Gastrocnemius medialis (tissue), 4 donors: ENCODE data around the gene PIP5K1C. TPM values are rescaled to one million over a fixed set of nuclear protein-coding genes. Genes with fewer than 3 reads are reported as not detected.

Experiments used
- ATAC-seq, 2 donors: fragments of 150-250 bp; one replicate each; pipeline ENCODE4 v1.9.1; 2016
- DNase-seq, 2 donors: peaks; one replicate each; pipeline ENCODE4 v3.0.0-alpha.2; 2019
- H3K27ac ChIP-seq, 4 donors: fragments of 200-600 bp; sonication (generic); 1 replicate in 1 of 4; 2 replicates in 3 of 4; pipeline ENCODE4 v1.5.1; 2016 to 2018; ENCODE audit warnings: mild to moderate bottlenecking in 2 of 4, moderate library complexity in 1 of 4
- H3K27me3 ChIP-seq, 3 donors: fragments of 200-600 bp; sonication (generic) in 2 of 3; 1 replicate in 1 of 3; 2 replicates in 2 of 3; pipeline versions ENCODE4 v1.5.1 to v1.6.0; 2016 to 2019; ENCODE audit warnings: mild to moderate bottlenecking in 1 of 3, moderate library complexity in 1 of 3
- H3K36me3 ChIP-seq, 2 donors: fragments of 200-600 bp; sonication (generic) in 1 of 2; one replicate each; pipeline ENCODE4 v1.5.1; 2017 to 2018
- H3K4me1 ChIP-seq, 2 donors: fragments of 200-600 bp; sonication (generic) in 1 of 2; one replicate each; pipeline ENCODE4 v1.5.1; 2016 to 2017; ENCODE audit warnings: mild to moderate bottlenecking in 2 of 2
- H3K4me3 ChIP-seq, 4 donors: fragments of 200-600 bp; sonication (generic) in 3 of 4; 1 replicate in 1 of 4; 2 replicates in 3 of 4; pipeline ENCODE4 v1.5.1; 2016 to 2019; ENCODE audit warnings: mild to moderate bottlenecking in 2 of 4
- H3K9me3 ChIP-seq, 3 donors: fragments of 200-600 bp; sonication (generic) in 2 of 3; 1 replicate in 1 of 3; 2 replicates in 2 of 3; pipeline ENCODE4 v1.5.1; 2016 to 2019
- CTCF ChIP-seq, 5 experiments: fragments of 450-650 bp in 3 of 5; fragments of 200-600 bp in 2 of 5; sonication (generic) in 2 of 5; IDR thresholded peaks in 4 of 5; conservative IDR thresholded peaks in 1 of 5; 1 replicate in 4 of 5; 2 replicates in 1 of 5; pipeline ENCODE4 v1.5.1; 2016 to 2019; ENCODE audit warnings: antibody characterized with exemption in 5 of 5, mild to moderate bottlenecking in 3 of 5, moderate library complexity in 3 of 5
- POLR2A ChIP-seq, 2 donors: fragments of 450-650 bp; IDR thresholded peaks; one replicate each; pipeline ENCODE4 v1.6.1; 2017; ENCODE audit warnings: antibody characterized with exemption in 2 of 2, mild to moderate bottlenecking in 2 of 2, moderate library complexity in 2 of 2
- in situ Hi-C, 4 donors: fragments of 200-750 bp; cut with MboI; loops; one replicate each; pipeline versions ENCODE4 v1.15.0 to v1.8.0; 2017; ENCODE audit warnings: low sequenced_read_pairs in 4 of 4
- intact Hi-C: fragments of 100-400 bp; cut with DNase I; formaldehyde crosslinking; loops from one replicate; pipeline ENCODE4 v1.15.1; 2023; ENCODE audit warnings: low total_unique reads
- total RNA-seq, 4 donors: library from RNA; depleted of rRNA; stranded (reverse); fragments of >200 nt; gene quantifications; one replicate each; pipeline versions ENCODE4 v1.1.0 to v1.2.3, GENCODE V29; 2016

The PIP5K1C gene
- total RNA-seq, 4 donors from 2014 or later = 8.2 to 18.0 (median 17.3) TPM

- Histone ChIP-seq H3K9me3 (no peaks in the 10 kb centered on the region), H3K27me3 (peaks cover 0 to 6% (median 2%) of the 10 kb centered on the region in 3 donors), H3K36me3 (no peaks in the 10 kb centered on the region), H3K27ac (no peak overlapping the region), H3K4me3 (no peak overlapping the region), H3K4me1 (peaks cover 0 to 19% of the 10 kb centered on the region in 2 donors)
- intact Hi-C loops = no loop called here
- no peak for TF ChIP-seq POLR2A (IDR thresholded peaks at IDR 0.05)
- TF ChIP-seq CTCF (IDR thresholded peaks at IDR 0.05 in 4 of 5, conservative IDR thresholded peaks at IDR 0.05 in 1 of 5) = no peak
- ATAC-seq = no peak
- in situ Hi-C loops = loop anchor here in 2 of 4 donors (5.0 kb wide), 1 partner anchor 39 kb away; no protein-coding TSS in a partner anchor
- DNase-seq = no peak
Observed at GRCh38 chr19:3701200-3701599, 932 bp upstream of the PIP5K1C start.

GRCh38 chr19:3699741-3700241, 477 bp downstream of the PIP5K1C start:
- peak overlapping the region; percentile 59 to 90 (median 64) for H3K4me3 ChIP-seq
- no peak for DNase-seq
- peak; percentile 12 to 22 for ATAC-seq
- H3K9me3 ChIP-seq = no peaks in the 10 kb centered on the region
- intact Hi-C loops = loop anchor here (1.0 kb wide), 2 partner anchors 29 to 33 kb away; no protein-coding TSS in a partner anchor
- peaks cover 0 to 2% (median 0%) of the 10 kb centered on the region in 3 donors for H3K27me3 ChIP-seq
- TF ChIP-seq POLR2A (IDR thresholded peaks at IDR 0.05) (no peak), CTCF (IDR thresholded peaks at IDR 0.05 in 4 of 5, conservative IDR thresholded peaks at IDR 0.05 in 1 of 5) (no peak)
- H3K4me1 ChIP-seq = peaks cover 0 to 19% of the 10 kb centered on the region in 2 donors
- no peaks in the 10 kb centered on the region for H3K36me3 ChIP-seq
- H3K27ac ChIP-seq = peak overlapping the region; percentile 76 to 83 (median 81)
- in situ Hi-C loops = loop anchor here in 2 of 4 donors (5.0 kb wide), 1 partner anchor 37 kb away; no protein-coding TSS in a partner anchor

DNA sequence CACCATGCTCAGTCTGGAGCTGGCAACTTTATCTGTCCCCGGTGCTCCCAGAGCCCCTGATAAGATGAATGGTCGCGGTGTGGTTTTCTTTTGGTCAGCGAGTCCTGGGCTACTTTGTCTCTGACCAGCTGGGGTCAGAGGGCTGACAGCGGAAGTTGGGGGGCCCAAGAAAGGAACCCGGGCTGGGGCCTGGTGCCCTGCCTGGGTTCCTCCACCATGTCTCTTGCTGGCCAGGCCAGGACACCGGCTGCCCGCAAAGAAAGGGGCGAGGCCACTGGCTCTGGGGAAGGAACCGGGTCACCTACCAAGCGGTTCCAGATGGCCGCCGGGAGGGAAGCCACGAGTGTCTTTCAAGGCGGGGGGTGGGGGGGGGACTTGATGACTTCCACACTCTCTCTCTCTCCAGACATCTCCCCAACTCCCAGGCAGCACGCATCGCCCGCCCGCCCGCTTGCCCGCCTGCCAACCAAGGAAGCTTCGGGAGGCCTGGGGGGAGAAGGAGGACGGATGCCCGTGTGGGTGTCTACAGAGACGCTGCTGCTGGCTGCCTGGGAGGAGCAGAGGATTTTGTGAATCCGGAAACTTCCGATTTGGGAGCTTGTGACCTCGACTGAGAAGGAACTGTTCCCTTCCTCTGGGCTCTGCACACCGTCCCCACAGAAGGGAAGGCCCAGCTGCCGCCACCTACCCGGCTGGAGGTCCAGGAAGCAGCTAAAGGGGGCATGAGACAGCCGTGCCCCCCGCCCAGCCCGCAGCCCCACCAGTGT, 1.1 kb downstream of the PIP5K1C start:
- intact Hi-C loops = no loop called here
- Histone ChIP-seq H3K4me3 (peak overlapping the region; percentile 59 to 90 (median 64)), H3K36me3 (no peaks in the 10 kb centered on the region), H3K9me3 (no peaks in the 10 kb centered on the region), H3K27ac (peak overlapping the region; percentile 76 to 83 (median 81)), H3K4me1 (peaks cover 0 to 19% of the 10 kb centered on the region in 2 donors), H3K27me3 (no peaks in the 10 kb centered on the region)
- ATAC-seq (peak; percentile 41 to 43), DNase-seq (peak in 1 of 2 donors; percentile 39)
- in situ Hi-C loops = no loop called here
- peak; percentile 14 to 20 for TF ChIP-seq POLR2A (IDR thresholded peaks at IDR 0.05)
- no peak for TF ChIP-seq CTCF (IDR thresholded peaks at IDR 0.05 in 4 of 5, conservative IDR thresholded peaks at IDR 0.05 in 1 of 5)

- peak overlapping the region in 3 of 4 donors; percentile 59 to 66 (median 63) for H3K4me3 ChIP-seq
- H3K36me3 ChIP-seq = no peaks in the 10 kb centered on the region
- intact Hi-C loops (no loop called here), in situ Hi-C loops (no loop called here)
- ATAC-seq = no peak
- no peak for DNase-seq
- peak overlapping the region; percentile 76 to 83 (median 81) for H3K27ac ChIP-seq
- H3K9me3 ChIP-seq = no peaks in the 10 kb centered on the region
- peaks cover 0 to 19% of the 10 kb centered on the region in 2 donors for H3K4me1 ChIP-seq
- TF ChIP-seq CTCF (IDR thresholded peaks at IDR 0.05 in 4 of 5, conservative IDR thresholded peaks at IDR 0.05 in 1 of 5) (no peak), POLR2A (IDR thresholded peaks at IDR 0.05) (no peak)
- H3K27me3 ChIP-seq = no peaks in the 10 kb centered on the region
Observed at GRCh38 chr19:3698386-3698950, 1.8 kb downstream of the PIP5K1C start.
